Transverse colon (tissue), 4 donors: ENCODE measurements around the gene KASH5. TPM values are rescaled to one million over a fixed set of nuclear protein-coding genes. Genes with fewer than 3 reads are reported as not detected.

Experiments
- DNase-seq: peaks from one replicate; pipeline ENCODE4 v3.0.0-alpha.2; 2019
- H3K27ac ChIP-seq, 4 donors: fragments of 200-600 bp; sonication (generic); 2 replicates each; pipeline ENCODE4 v1.5.1; 2016 to 2018; ENCODE audit warnings: inconsistent platforms in 4 of 4
- H3K27me3 ChIP-seq: fragments of 200-600 bp; sonication (generic); 2 replicates; pipeline ENCODE4 v1.5.1; 2017; ENCODE audit warnings: inconsistent platforms
- H3K36me3 ChIP-seq, 4 donors: fragments of 200-600 bp; sonication (generic); 2 replicates each; pipeline ENCODE4 v1.5.1; 2017 to 2019; ENCODE audit warnings: inconsistent platforms in 4 of 4
- H3K4me1 ChIP-seq, 4 donors: fragments of 200-600 bp; sonication (generic); 2 replicates each; pipeline ENCODE4 v1.5.1; 2017 to 2020; ENCODE audit warnings: inconsistent platforms in 4 of 4
- H3K4me3 ChIP-seq, 4 donors: fragments of 200-600 bp; sonication (generic); 1 replicate in 1 of 4; 2 replicates in 3 of 4; pipeline versions ENCODE4 v1.5.1 to v1.6.1; 2017 to 2019; ENCODE audit warnings: inconsistent platforms in 4 of 4
- H3K9me3 ChIP-seq, 2 donors: fragments of 200-600 bp; sonication (generic); 2 replicates each; pipeline ENCODE4 v1.5.1; 2017 to 2019; ENCODE audit warnings: inconsistent platforms in 2 of 2
- CTCF ChIP-seq, 5 experiments: fragments of 200-600 bp in 3 of 5; fragments of 450-650 bp in 2 of 5; sonication (generic) in 3 of 5; IDR thresholded peaks; 1 replicate in 2 of 5; 2 replicates in 3 of 5; pipeline ENCODE4 v1.5.1; 2016 to 2017; ENCODE audit warnings: antibody characterized with exemption in 5 of 5, inconsistent platforms in 3 of 5, mild to moderate bottlenecking in 2 of 5, moderate library complexity in 1 of 5
- EP300 ChIP-seq: sonication (generic); formaldehyde crosslinking; IDR thresholded peaks from one replicate; pipeline ENCODE4 v1.6.1; 2017; ENCODE audit warnings: antibody characterized with exemption, low read depth
- POLR2A ChIP-seq: fragments of 450-650 bp; IDR thresholded peaks from one replicate; pipeline ENCODE4 v1.6.1; 2016; ENCODE audit warnings: antibody characterized with exemption, mild to moderate bottlenecking, moderate library complexity
- POLR2AphosphoS5 ChIP-seq, 3 donors: sonication (generic); formaldehyde crosslinking; IDR thresholded peaks; one replicate each; pipeline ENCODE4 v1.6.1; 2016; ENCODE audit warnings: antibody characterized with exemption in 3 of 3
- WGBS, 2 donors: methylation state at CpG; one replicate each; pipeline ENCODE4 v1.1.5; 2018; ENCODE audit warnings: low coverage in 1 of 2; 5-methylcytosine and 5-hydroxymethylcytosine counted together
- in situ Hi-C, 4 donors: fragments of 200-750 bp; cut with MboI; loops; one replicate each; pipeline versions ENCODE4 v1.15.0 to v1.15.1; 2017; ENCODE audit warnings: low sequenced_read_pairs in 3 of 4, low pct_ligation_motif_present in 1 of 4, low pct_unique_long_range_greater_than_20kb in 1 of 4
- intact Hi-C: fragments of 100-400 bp; cut with DNase I; formaldehyde crosslinking; loops from one replicate; pipeline ENCODE4 v1.15.1; 2023; ENCODE audit warnings: low total_unique reads
- total RNA-seq, 4 donors: library from RNA; depleted of rRNA; stranded (reverse); fragments of >200 nt; gene quantifications; one replicate each; pipeline ENCODE4 v1.1.0, GENCODE V29; 2016

The KASH5 gene
- total RNA-seq, 4 donors from 2014 or later, result not detected

- Histone ChIP-seq H3K4me1 (peaks cover 4 to 41% (median 12%) of the 10 kb centered on the region in 4 donors), H3K27me3 (peaks cover 18% of the 10 kb centered on the region), H3K4me3 (no peak overlapping the region), H3K36me3 (peaks cover 0 to 13% (median 2%) of the 10 kb centered on the region in 4 donors), H3K27ac (no peak overlapping the region), H3K9me3 (no peaks in the 10 kb centered on the region)
- intact Hi-C loops (loop anchor here (10.0 kb wide), 1 partner anchor 221 kb away; no protein-coding TSS in a partner anchor), in situ Hi-C loops (loop anchor here in 1 of 4 donors (10.0 kb wide), 1 partner anchor 51 kb away; no protein-coding TSS in a partner anchor)
- TF ChIP-seq POLR2AphosphoS5 (IDR thresholded peaks at IDR 0.05) (no peak), EP300 (no peak), CTCF (IDR thresholded peaks at IDR 0.05) (no peak)
- no peak for DNase-seq
- 33 to 58% methylated on average over 1 to 3 of the region's 3 CpGs for WGBS, 2 donors
Measured at GRCh38 chr19:49445997-49446396, 57.9 kb downstream of the KASH5 start.

GRCh38 chr19:49447485-49448431, 59.7 kb downstream of the KASH5 start:
- peaks cover 0 to 13% (median 2%) of the 10 kb centered on the region in 4 donors for H3K36me3 ChIP-seq
- in situ Hi-C loops (loop anchor here in 1 of 4 donors (10.0 kb wide), 1 partner anchor 53 kb away; no protein-coding TSS in a partner anchor), intact Hi-C loops (loop anchor here (10.0 kb wide), 1 partner anchor 223 kb away; no protein-coding TSS in a partner anchor)
- H3K27me3 ChIP-seq, result peaks cover under 1% of the 10 kb centered on the region
- peaks cover 4 to 35% (median 9%) of the 10 kb centered on the region in 4 donors for H3K4me1 ChIP-seq
- H3K9me3 ChIP-seq, result no peaks in the 10 kb centered on the region
- H3K27ac ChIP-seq, result no peak overlapping the region
- no peak overlapping the region for H3K4me3 ChIP-seq
- WGBS, 2 donors, result 67 to 80% methylated on average over 3 to 31 of the region's 32 CpGs
- DNase-seq, result no peak
- TF ChIP-seq EP300 (no peak), POLR2A (no peak), POLR2AphosphoS5 (IDR thresholded peaks at IDR 0.05) (no peak), CTCF (IDR thresholded peaks at IDR 0.05) (no peak)

GRCh38 chr19:49448432-49448786, 60.4 kb downstream of the KASH5 start:
- no peak overlapping the region for H3K4me3 ChIP-seq
- 90 to 93% methylated on average over 3 to 6 of the region's 6 CpGs for WGBS, 2 donors
- peaks cover 0 to 13% (median 2%) of the 10 kb centered on the region in 4 donors for H3K36me3 ChIP-seq
- peaks cover 4 to 35% (median 9%) of the 10 kb centered on the region in 4 donors for H3K4me1 ChIP-seq
- no peak for DNase-seq
- H3K9me3 ChIP-seq, result no peaks in the 10 kb centered on the region
- no peaks in the 10 kb centered on the region for H3K27me3 ChIP-seq
- intact Hi-C loops, result loop anchor here (10.0 kb wide), 1 partner anchor 224 kb away; no protein-coding TSS in a partner anchor
- H3K27ac ChIP-seq, result no peak overlapping the region
- TF ChIP-seq EP300 (no peak), POLR2A (no peak), POLR2AphosphoS5 (IDR thresholded peaks at IDR 0.05) (no peak), CTCF (IDR thresholded peaks at IDR 0.05) (no peak)
- in situ Hi-C loops, result loop anchor here in 1 of 4 donors (10.0 kb wide), 1 partner anchor 54 kb away; no protein-coding TSS in a partner anchor

GRCh38 chr19:49450405-49450804, 62.4 kb downstream of the KASH5 start:
- Histone ChIP-seq H3K27ac (no peak overlapping the region), H3K4me1 (peaks cover 7 to 41% (median 15%) of the 10 kb centered on the region in 4 donors), H3K27me3 (no peaks in the 10 kb centered on the region), H3K36me3 (peaks cover 0 to 13% (median 2%) of the 10 kb centered on the region in 4 donors), H3K4me3 (peak overlapping the region in 1 of 4 donors; percentile 81), H3K9me3 (no peaks in the 10 kb centered on the region)
- TF ChIP-seq CTCF (IDR thresholded peaks at IDR 0.05) (no peak), EP300 (no peak), POLR2A (no peak), POLR2AphosphoS5 (IDR thresholded peaks at IDR 0.05) (no peak)
- no peak for DNase-seq
- intact Hi-C loops, result no loop called here
- in situ Hi-C loops, result no loop called here
- 84 to 88% methylated on average over 5 to 7 of the region's 7 CpGs for WGBS, 2 donors
